Activated naive CD8-positive, alpha-beta T cell treated with anti-CD3 and anti-CD28 coated beads for 36 hours (primary cell): ENCODE data around the gene PROZ. TPM values are rescaled to one million over a fixed set of nuclear protein-coding genes. Genes with fewer than 3 reads are reported as not detected.

ENCODE experiments used
- DNase-seq: peaks from one replicate; pipeline ENCODE4 v3.0.0; 2021
- H3K27ac Mint-ChIP-seq: one replicate; pipeline ENCODE4 v1.8.0; 2022; ENCODE audit warnings: mild to moderate bottlenecking, moderate library complexity, mixed read lengths
- H3K27me3 Mint-ChIP-seq: one replicate; pipeline ENCODE4 v1.8.0; 2022; ENCODE audit warnings: mild to moderate bottlenecking, mixed read lengths
- H3K36me3 Mint-ChIP-seq: one replicate; pipeline ENCODE4 v1.8.0; 2021; ENCODE audit warnings: mild to moderate bottlenecking, mixed read lengths
- H3K4me1 Mint-ChIP-seq: one replicate; pipeline ENCODE4 v1.8.0; 2021; ENCODE audit warnings: mixed read lengths
- H3K4me3 Mint-ChIP-seq: one replicate; pipeline ENCODE4 v1.8.0; 2022; ENCODE audit warnings: mild to moderate bottlenecking, moderate library complexity, mixed read lengths
- H3K9me3 Mint-ChIP-seq: one replicate; pipeline ENCODE4 v1.8.0; 2022; ENCODE audit warnings: mixed read lengths
- total RNA-seq, 2 experiments: library from RNA; stranded (reverse); gene quantifications; one replicate each; pipeline ENCODE4 v1.2.3, GENCODE V29; 2021

Gene PROZ
- total RNA-seq, 2 experiments from 2014 or later: 0.14 TPM; not detected in 1

DNA sequence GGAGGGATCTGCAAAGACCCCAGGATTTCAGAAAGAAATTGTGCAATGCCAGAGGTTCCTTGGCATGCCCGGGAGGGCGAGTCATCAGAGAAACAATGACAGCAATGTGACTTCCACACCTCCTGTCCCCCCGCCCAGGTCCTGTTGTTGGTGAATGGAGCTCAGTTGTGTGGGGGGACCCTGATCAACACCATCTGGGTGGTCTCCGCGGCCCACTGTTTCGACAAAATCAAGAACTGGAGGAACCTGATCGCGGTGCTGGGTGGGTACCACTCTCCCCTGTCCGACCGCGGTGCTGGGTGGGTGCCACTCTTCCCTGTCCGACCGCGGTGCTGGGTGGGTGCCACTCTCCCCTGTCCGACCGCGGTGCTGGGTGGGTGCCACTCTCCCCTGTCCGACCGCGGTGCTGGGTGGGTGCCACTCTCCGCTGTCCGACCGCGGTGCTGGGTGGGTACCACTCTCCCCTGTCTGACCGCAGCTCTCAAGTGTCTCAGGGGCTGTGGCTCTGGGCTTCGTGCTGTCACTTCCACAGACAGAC, 41.0 kb upstream of the PROZ start:
- Mint-ChIP-seq H3K27ac (no peak overlapping the region), H3K36me3 (no peaks in the 10 kb centered on the region), H3K27me3 (no peaks in the 10 kb centered on the region), H3K4me1 (no peaks in the 10 kb centered on the region), H3K9me3 (no peaks in the 10 kb centered on the region), H3K4me3 (no peak overlapping the region)
- DNase-seq: no peak

GRCh38 chr13:113117911-113118260, 40.6 kb upstream of the PROZ start:
- no peak for DNase-seq
- H3K27me3 Mint-ChIP-seq: no peaks in the 10 kb centered on the region
- no peaks in the 10 kb centered on the region for H3K36me3 Mint-ChIP-seq
- no peaks in the 10 kb centered on the region for H3K4me1 Mint-ChIP-seq
- H3K9me3 Mint-ChIP-seq: no peaks in the 10 kb centered on the region
- no peak overlapping the region for H3K27ac Mint-ChIP-seq
- no peak overlapping the region for H3K4me3 Mint-ChIP-seq

DNA sequence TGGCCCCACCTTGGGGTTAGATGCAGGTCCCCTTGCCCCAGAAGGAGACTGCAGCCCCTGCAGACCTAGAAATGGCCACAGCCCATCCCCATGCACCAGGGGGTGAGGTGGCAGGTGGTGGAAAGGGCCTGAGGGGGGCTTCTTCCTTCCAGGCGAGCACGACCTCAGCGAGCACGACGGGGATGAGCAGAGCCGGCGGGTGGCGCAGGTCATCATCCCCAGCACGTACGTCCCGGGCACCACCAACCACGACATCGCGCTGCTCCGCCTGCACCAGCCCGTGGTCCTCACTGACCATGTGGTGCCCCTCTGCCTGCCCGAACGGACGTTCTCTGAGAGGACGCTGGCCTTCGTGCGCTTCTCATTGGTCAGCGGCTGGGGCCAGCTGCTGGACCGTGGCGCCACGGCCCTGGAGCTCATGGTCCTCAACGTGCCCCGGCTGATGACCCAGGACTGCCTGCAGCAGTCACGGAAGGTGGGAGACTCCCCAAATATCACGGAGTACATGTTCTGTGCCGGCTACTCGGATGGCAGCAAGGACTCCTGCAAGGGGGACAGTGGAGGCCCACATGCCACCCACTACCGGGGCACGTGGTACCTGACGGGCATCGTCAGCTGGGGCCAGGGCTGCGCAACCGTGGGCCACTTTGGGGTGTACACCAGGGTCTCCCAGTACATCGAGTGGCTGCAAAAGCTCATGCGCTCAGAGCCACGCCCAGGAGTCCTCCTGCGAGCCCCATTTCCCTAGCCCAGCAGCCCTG, 40.0 kb upstream of the PROZ start:
- no peaks in the 10 kb centered on the region for H3K4me1 Mint-ChIP-seq
- H3K27me3 Mint-ChIP-seq: no peaks in the 10 kb centered on the region
- DNase-seq: no peak

GRCh38 chr13:113119166-113119821, 39.2 kb upstream of the PROZ start:
- no peak for DNase-seq
- Mint-ChIP-seq H3K27ac (no peak overlapping the region), H3K9me3 (no peaks in the 10 kb centered on the region), H3K4me3 (no peak overlapping the region), H3K27me3 (no peaks in the 10 kb centered on the region), H3K4me1 (no peaks in the 10 kb centered on the region), H3K36me3 (no peaks in the 10 kb centered on the region)

More for the DNA sequence above, 40.0 kb upstream of the PROZ start:
- Mint-ChIP-seq H3K27ac (no peak overlapping the region), H3K36me3 (no peaks in the 10 kb centered on the region), H3K4me3 (no peak overlapping the region), H3K9me3 (no peaks in the 10 kb centered on the region)

DNA sequence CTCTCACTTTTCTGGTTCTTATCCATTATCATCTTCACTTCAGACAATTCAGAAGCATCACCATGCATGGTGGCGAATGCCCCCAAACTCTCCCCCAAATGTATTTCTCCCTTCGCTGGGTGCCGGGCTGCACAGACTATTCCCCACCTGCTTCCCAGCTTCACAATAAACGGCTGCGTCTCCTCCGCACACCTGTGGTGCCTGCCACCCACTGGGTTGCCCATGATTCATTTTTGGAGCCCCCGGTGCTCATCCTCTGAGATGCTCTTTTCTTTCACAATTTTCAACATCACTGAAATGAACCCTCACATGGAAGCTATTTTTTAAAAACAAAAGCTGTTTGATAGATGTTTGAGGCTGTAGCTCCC, 38.6 kb upstream of the PROZ start:
- H3K9me3 Mint-ChIP-seq: no peaks in the 10 kb centered on the region
- no peak for DNase-seq
- H3K4me3 Mint-ChIP-seq: no peak overlapping the region
- H3K4me1 Mint-ChIP-seq: no peaks in the 10 kb centered on the region
- no peak overlapping the region for H3K27ac Mint-ChIP-seq
- H3K27me3 Mint-ChIP-seq: no peaks in the 10 kb centered on the region
- no peaks in the 10 kb centered on the region for H3K36me3 Mint-ChIP-seq

DNA sequence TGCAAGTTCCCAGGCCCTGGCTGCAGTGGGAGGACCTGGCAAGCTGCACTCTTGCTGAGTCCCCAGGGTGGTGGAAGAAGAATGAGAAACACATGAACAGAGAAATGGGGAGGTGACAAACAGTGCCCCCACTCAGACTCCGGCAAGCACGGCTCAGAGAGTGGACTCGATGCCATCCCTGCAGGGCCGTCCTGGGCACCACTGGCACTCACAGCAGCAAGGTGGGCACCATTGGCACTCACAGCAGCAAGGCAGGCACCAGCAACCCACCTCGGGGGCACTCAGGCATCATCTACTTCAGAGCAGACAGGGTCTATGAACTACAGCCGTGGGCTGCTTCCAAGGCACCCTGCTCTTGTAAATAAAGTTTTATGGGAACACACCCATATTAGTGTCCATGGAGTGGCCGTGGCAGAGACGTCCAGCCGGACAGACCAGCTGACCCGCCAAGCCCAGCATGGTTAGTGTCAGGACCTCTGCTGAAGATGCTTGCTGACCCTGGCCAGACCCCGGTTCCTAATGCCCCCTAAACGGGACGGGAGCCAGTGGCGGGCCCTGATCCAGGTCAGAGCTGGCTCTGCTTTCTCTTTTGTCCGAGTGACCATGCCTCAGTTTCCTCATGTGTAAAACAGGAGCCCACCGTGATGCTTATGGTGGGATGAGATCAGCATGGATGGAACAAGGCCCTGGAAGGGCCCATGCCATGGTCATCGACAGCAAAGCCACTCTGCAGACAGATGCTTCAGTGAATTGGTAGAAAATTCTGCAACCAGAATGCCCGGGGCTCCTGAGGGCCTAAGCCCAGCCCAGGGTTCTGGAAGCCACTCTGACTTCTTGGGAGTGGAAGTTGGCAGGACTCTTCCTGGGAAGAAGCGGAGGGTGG, 37.9 kb upstream of the PROZ start:
- Mint-ChIP-seq H3K4me1 (no peaks in the 10 kb centered on the region), H3K4me3 (no peak overlapping the region), H3K27ac (no peak overlapping the region), H3K9me3 (no peaks in the 10 kb centered on the region), H3K27me3 (no peaks in the 10 kb centered on the region), H3K36me3 (no peaks in the 10 kb centered on the region)
- no peak for DNase-seq

DNA sequence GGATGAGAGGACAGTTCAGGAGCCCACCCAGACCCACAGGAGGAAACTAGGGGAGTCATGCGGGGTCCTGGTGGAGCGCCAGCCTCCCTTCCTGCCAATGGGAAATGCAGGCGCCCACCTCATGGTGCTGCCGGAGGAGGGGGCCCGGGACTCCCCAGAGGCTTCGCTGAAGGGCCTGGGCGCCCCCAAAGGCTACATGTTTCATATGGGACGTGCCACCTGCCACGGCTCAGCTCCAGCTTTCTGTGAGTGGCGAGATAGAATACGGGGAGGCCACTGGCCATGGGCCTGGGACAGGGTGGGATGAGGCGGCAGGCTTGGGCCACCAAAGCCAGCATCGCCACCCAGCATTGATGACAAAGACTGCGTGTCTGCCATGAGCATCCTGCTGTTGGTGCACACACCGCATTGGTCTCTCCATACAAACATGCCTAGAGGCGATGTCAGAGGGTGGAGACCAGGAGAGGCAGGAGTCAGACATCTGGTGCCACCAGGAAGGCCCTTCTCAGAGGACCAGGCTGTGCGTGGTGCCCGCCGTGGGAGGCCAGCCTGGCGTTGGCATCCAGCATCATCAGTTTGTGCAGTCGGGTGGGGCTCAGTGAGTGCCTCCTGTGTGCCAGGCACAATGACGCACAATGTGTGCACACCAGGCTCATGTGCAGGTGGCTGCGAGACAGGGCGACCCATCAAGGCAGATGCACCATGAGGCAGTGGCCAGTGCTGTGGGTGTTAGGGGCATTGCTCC, 37.1 kb upstream of the PROZ start:
- Mint-ChIP-seq H3K27ac (no peak overlapping the region), H3K4me1 (no peaks in the 10 kb centered on the region), H3K4me3 (no peak overlapping the region), H3K9me3 (no peaks in the 10 kb centered on the region), H3K27me3 (peaks cover 6% of the 10 kb centered on the region), H3K36me3 (no peaks in the 10 kb centered on the region)
- DNase-seq: no peak

DNA sequence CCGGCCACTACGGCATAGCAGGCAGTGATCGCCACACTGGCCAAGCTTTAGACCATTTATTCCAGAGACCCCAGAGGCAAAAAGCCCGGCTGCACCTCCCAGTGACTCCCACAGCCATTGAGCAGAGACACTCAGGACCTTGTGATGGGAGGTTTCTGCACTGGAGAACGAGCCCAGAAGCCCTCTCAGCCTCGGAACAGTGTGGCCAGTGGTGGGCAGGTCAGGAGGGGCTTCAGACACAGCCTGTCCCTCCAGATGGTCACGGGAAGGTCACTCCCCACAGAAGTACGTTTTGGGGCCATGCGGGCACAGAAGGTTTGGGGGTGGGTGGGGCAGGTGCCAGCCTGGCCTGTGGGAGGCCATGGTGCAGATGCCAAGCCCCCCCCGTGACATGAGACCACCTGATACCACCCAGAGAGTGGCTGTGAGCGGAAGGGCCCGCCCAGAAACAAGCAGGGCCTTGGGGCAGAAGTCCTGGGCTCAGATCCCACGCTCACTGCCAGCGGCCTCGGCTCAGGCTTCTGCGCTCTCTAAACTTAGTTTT, 36.4 kb upstream of the PROZ start:
- Mint-ChIP-seq H3K9me3 (no peaks in the 10 kb centered on the region), H3K27me3 (peaks cover 7% of the 10 kb centered on the region), H3K36me3 (no peaks in the 10 kb centered on the region), H3K4me1 (no peaks in the 10 kb centered on the region), H3K4me3 (no peak overlapping the region), H3K27ac (no peak overlapping the region)
- DNase-seq: no peak

GRCh38 chr13:113122550-113123225, 35.8 kb upstream of the PROZ start, which contains the start of gene F10:
TSS of gene F10 (plus strand) at chr13:113122799. CDS start at chr13:113122856, 57 bp downstream.
- Mint-ChIP-seq H3K27me3 (peaks cover 13% of the 10 kb centered on the region), H3K27ac (no peak within 1 kb of the TSS), H3K36me3 (no peaks in the 10 kb centered on the region), H3K9me3 (no peaks in the 10 kb centered on the region), H3K4me3 (no peak within 1 kb of the TSS), H3K4me1 (no peaks in the 10 kb centered on the region)
- no peak for DNase-seq

DNA sequence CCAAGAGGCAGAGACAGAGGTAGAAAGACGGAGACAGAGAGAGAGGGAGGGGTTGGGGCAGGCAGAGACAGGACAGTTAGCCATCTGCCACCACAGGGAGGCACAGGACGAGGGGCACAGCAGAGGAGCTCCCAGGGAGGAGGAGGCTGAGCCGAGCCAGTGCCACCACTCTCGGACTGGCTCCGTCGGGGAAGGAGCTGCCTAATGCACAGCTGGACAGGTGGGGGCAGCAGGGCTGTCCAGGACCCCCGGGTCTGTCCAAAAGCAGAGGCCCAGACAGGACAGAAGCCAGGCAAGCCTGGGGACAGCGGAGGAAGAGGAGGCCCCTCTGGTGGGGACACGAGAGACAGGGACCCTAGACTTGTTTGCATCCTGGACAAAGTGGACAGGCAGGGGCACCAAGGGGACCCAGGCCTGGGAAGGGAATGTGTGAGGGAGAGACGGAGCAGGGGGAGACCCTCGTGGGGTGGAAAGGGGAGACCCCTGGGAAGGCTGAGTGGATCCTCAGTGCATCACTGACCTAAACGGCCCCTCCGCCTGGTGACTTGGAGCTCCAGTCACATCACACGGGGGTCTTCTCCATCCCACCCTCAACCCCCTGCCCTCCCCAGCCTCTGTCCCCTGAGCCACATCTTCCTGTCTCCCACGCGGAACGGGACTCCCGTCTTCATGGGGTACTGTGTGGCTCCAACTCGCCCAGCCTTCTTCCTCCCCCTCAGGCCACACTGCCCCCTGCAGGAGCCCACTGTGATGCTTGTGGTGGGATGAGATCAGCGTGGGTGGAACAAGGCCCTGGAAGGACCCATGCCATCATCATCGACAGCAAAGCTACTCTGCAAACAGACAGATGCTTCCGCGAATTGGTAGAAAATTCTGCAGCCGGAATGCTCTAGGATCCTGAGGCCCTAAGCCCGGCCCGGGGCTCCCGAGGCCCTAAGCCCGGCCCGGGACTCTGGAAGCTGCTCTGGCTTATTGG, 34.9 kb upstream of the PROZ start:
- H3K36me3 Mint-ChIP-seq: no peaks in the 10 kb centered on the region
- peaks cover 21% of the 10 kb centered on the region for H3K27me3 Mint-ChIP-seq
- DNase-seq: no peak
- no peaks in the 10 kb centered on the region for H3K4me1 Mint-ChIP-seq
- H3K4me3 Mint-ChIP-seq: no peak overlapping the region
- H3K9me3 Mint-ChIP-seq: no peaks in the 10 kb centered on the region
- no peak overlapping the region for H3K27ac Mint-ChIP-seq

GRCh38 chr13:113124211-113124970, 34.1 kb upstream of the PROZ start:
- Mint-ChIP-seq H3K27me3 (peaks cover 29% of the 10 kb centered on the region), H3K27ac (no peak overlapping the region), H3K4me3 (no peak overlapping the region), H3K36me3 (no peaks in the 10 kb centered on the region), H3K4me1 (no peaks in the 10 kb centered on the region), H3K9me3 (no peaks in the 10 kb centered on the region)
- no peak for DNase-seq

- H3K4me1 Mint-ChIP-seq: no peaks in the 10 kb centered on the region
- H3K9me3 Mint-ChIP-seq: no peaks in the 10 kb centered on the region
Observed at GRCh38 chr13:113125506-113126264, 32.8 kb upstream of the PROZ start.

More at GRCh38 chr13:113125506-113126264, 32.8 kb upstream of the PROZ start:
- DNase-seq: no peak
- Mint-ChIP-seq H3K27me3 (peaks cover 34% of the 10 kb centered on the region), H3K27ac (no peak overlapping the region), H3K4me3 (no peak overlapping the region), H3K36me3 (peaks cover 1% of the 10 kb centered on the region)
